Mononuclear cell (primary cell): Measurements from ENCODE around the gene C10orf53. TPM values are rescaled to one million over a fixed set of nuclear protein-coding genes. Genes with fewer than 3 reads are reported as not detected.

ENCODE experiments used
- H3K27me3 ChIP-seq: 2 replicates; pipeline ENCODE4 v1.6.0; 2011; ENCODE audit warnings: low read length, control low read depth; ENCODE audit not compliant: insufficient read depth
- H3K4me1 ChIP-seq: 2 replicates; pipeline ENCODE4 v1.5.1; 2011; ENCODE audit warnings: mild to moderate bottlenecking, low read length, control low read depth; ENCODE audit not compliant: insufficient read depth
- H3K4me3 ChIP-seq: 2 replicates; pipeline ENCODE4 v1.5.1; 2011; ENCODE audit warnings: mild to moderate bottlenecking, low read length, moderate library complexity
- H3K9me3 ChIP-seq: 2 replicates; pipeline ENCODE4 v1.5.1; 2011; ENCODE audit warnings: low read depth, mild to moderate bottlenecking, control low read depth, low read length
- total RNA-seq: library from RNA; depleted of rRNA; stranded (reverse); fragments of >200 nt; gene quantifications from one replicate; pipeline ENCODE4 v1.2.3, GENCODE V29; 2012

C10orf53 gene
- total RNA-seq, 1 donor: not detected

GRCh38 chr10:49649936-49650723, 29.3 kb upstream of the C10orf53 start:
- Histone ChIP-seq H3K27me3 (no peaks in the 10 kb centered on the region), H3K9me3 (no peaks in the 10 kb centered on the region), H3K4me3 (no peak overlapping the region), H3K4me1 (peaks cover 7% of the 10 kb centered on the region)

GRCh38 chr10:49650724-49651034, 28.8 kb upstream of the C10orf53 start:
- Histone ChIP-seq H3K4me3 (no peak overlapping the region), H3K4me1 (peaks cover 5% of the 10 kb centered on the region), H3K27me3 (no peaks in the 10 kb centered on the region), H3K9me3 (no peaks in the 10 kb centered on the region)

GRCh38 chr10:49651039-49651835, 28.2 kb upstream of the C10orf53 start:
- Histone ChIP-seq H3K4me3 (no peak overlapping the region), H3K9me3 (no peaks in the 10 kb centered on the region), H3K27me3 (no peaks in the 10 kb centered on the region), H3K4me1 (no peaks in the 10 kb centered on the region)

- H3K4me3 ChIP-seq: no peak overlapping the region
- no peaks in the 10 kb centered on the region for H3K4me1 ChIP-seq
- no peaks in the 10 kb centered on the region for H3K9me3 ChIP-seq
- no peaks in the 10 kb centered on the region for H3K27me3 ChIP-seq
Observed at GRCh38 chr10:49651917-49652316, 27.5 kb upstream of the C10orf53 start.

GRCh38 chr10:49652421-49653272, 26.8 kb upstream of the C10orf53 start:
- H3K4me3 ChIP-seq: no peak overlapping the region
- H3K27me3 ChIP-seq: no peaks in the 10 kb centered on the region
- H3K4me1 ChIP-seq: no peaks in the 10 kb centered on the region
- no peaks in the 10 kb centered on the region for H3K9me3 ChIP-seq

- Histone ChIP-seq H3K27me3 (no peaks in the 10 kb centered on the region), H3K4me1 (no peaks in the 10 kb centered on the region), H3K9me3 (no peaks in the 10 kb centered on the region), H3K4me3 (no peak overlapping the region)
Observed at GRCh38 chr10:49653273-49653929, 26.1 kb upstream of the C10orf53 start.

- H3K9me3 ChIP-seq: no peaks in the 10 kb centered on the region
- H3K27me3 ChIP-seq: no peaks in the 10 kb centered on the region
- H3K4me1 ChIP-seq: no peaks in the 10 kb centered on the region
- no peak overlapping the region for H3K4me3 ChIP-seq
Observed at GRCh38 chr10:49654036-49654693, 25.3 kb upstream of the C10orf53 start.

- Histone ChIP-seq H3K4me3 (no peak overlapping the region), H3K4me1 (no peaks in the 10 kb centered on the region), H3K9me3 (no peaks in the 10 kb centered on the region), H3K27me3 (no peaks in the 10 kb centered on the region)
Observed at GRCh38 chr10:49655099-49655498, 24.4 kb upstream of the C10orf53 start.

GRCh38 chr10:49656845-49657493, 22.5 kb upstream of the C10orf53 start:
- Histone ChIP-seq H3K4me1 (no peaks in the 10 kb centered on the region), H3K4me3 (no peak overlapping the region), H3K9me3 (no peaks in the 10 kb centered on the region), H3K27me3 (no peaks in the 10 kb centered on the region)

GRCh38 chr10:49657606-49658005, 21.8 kb upstream of the C10orf53 start:
- Histone ChIP-seq H3K4me1 (no peaks in the 10 kb centered on the region), H3K27me3 (no peaks in the 10 kb centered on the region), H3K9me3 (no peaks in the 10 kb centered on the region), H3K4me3 (no peak overlapping the region)

GRCh38 chr10:49661140-49661856, 18.2 kb upstream of the C10orf53 start:
- Histone ChIP-seq H3K4me3 (no peak overlapping the region), H3K4me1 (no peaks in the 10 kb centered on the region), H3K9me3 (no peaks in the 10 kb centered on the region), H3K27me3 (no peaks in the 10 kb centered on the region)

GRCh38 chr10:49662169-49662830, 17.2 kb upstream of the C10orf53 start:
- H3K4me3 ChIP-seq: no peak overlapping the region
- no peaks in the 10 kb centered on the region for H3K9me3 ChIP-seq
- no peaks in the 10 kb centered on the region for H3K4me1 ChIP-seq
- no peaks in the 10 kb centered on the region for H3K27me3 ChIP-seq

GRCh38 chr10:49663596-49663995, 15.9 kb upstream of the C10orf53 start:
- Histone ChIP-seq H3K9me3 (no peaks in the 10 kb centered on the region), H3K4me3 (no peak overlapping the region), H3K4me1 (no peaks in the 10 kb centered on the region), H3K27me3 (peaks cover under 1% of the 10 kb centered on the region)
